ENCODE data around the gene ROBO2. TPM values are rescaled to one million over a fixed set of nuclear protein-coding genes. Genes with fewer than 3 reads are reported as not detected.

The ROBO2 gene
- total RNA-seq, 4 donors from 2014 or later = 0.20 to 0.41 (median 0.32) TPM; not detected in 1

- no peak for TF ChIP-seq POLR2AphosphoS5 (IDR thresholded peaks at IDR 0.05)
- no peak for TF ChIP-seq CTCF (IDR thresholded peaks at IDR 0.05)
- TF ChIP-seq POLR2A (IDR thresholded peaks at IDR 0.05) = no peak
- TF ChIP-seq EP300 (IDR thresholded peaks at IDR 0.05; ENCODE audit: low read depth) = no peak
- 58 to 67% methylated on average over 6 of the region's 6 CpGs for WGBS, 2 donors (ENCODE audit: low coverage in 1 of 2)
- Histone ChIP-seq H3K27me3 (no peaks in the 10 kb centered on the region), H3K27ac (no peak overlapping the region), H3K36me3 (no peaks in the 10 kb centered on the region), H3K4me3 (no peak overlapping the region), H3K9me3 (no peaks in the 10 kb centered on the region), H3K4me1 (no peaks in the 10 kb centered on the region)
- intact Hi-C loops (cut with DNase I; ENCODE audit: low total_unique reads) = no loop called here
- in situ Hi-C loops (cut with MboI; ENCODE audit: low pct_ligation_motif_present in 1 of 4, low pct_unique_long_range_greater_than_20kb in 1 of 4, low sequenced_read_pairs in 3 of 4) = no loop called here
- no peak for DNase-seq
Measured at GRCh38 chr3:77449459-77450350, 409.8 kb downstream of the ROBO2 start.

- intact Hi-C loops (cut with DNase I; ENCODE audit: low total_unique reads) = no loop called here
- H3K9me3 ChIP-seq = no peaks in the 10 kb centered on the region
- H3K27me3 ChIP-seq = no peaks in the 10 kb centered on the region
- in situ Hi-C loops (cut with MboI; ENCODE audit: low pct_ligation_motif_present in 1 of 4, low pct_unique_long_range_greater_than_20kb in 1 of 4, low sequenced_read_pairs in 3 of 4) = no loop called here
- WGBS, 2 donors (ENCODE audit: low coverage in 1 of 2) = 0 to 30% methylated on average over 1 of the region's 1 CpG
- H3K27ac ChIP-seq = no peak overlapping the region
- TF ChIP-seq CTCF (IDR thresholded peaks at IDR 0.05) (no peak), POLR2A (IDR thresholded peaks at IDR 0.05) (no peak), POLR2AphosphoS5 (IDR thresholded peaks at IDR 0.05) (no peak), EP300 (IDR thresholded peaks at IDR 0.05; ENCODE audit: low read depth) (no peak)
- H3K36me3 ChIP-seq = no peaks in the 10 kb centered on the region
- no peak for DNase-seq
- no peak overlapping the region for H3K4me3 ChIP-seq
- no peaks in the 10 kb centered on the region for H3K4me1 ChIP-seq
Measured at GRCh38 chr3:77456431-77456830, 416.5 kb downstream of the ROBO2 start.

- H3K4me1 ChIP-seq = no peaks in the 10 kb centered on the region
- no peaks in the 10 kb centered on the region for H3K27me3 ChIP-seq
- TF ChIP-seq POLR2A (IDR thresholded peaks at IDR 0.05) = no peak
- TF ChIP-seq EP300 (IDR thresholded peaks at IDR 0.05; ENCODE audit: low read depth) = no peak
- TF ChIP-seq POLR2AphosphoS5 (IDR thresholded peaks at IDR 0.05) = no peak
- TF ChIP-seq CTCF (IDR thresholded peaks at IDR 0.05) = no peak
- intact Hi-C loops (cut with DNase I; ENCODE audit: low total_unique reads) (no loop called here), in situ Hi-C loops (cut with MboI; ENCODE audit: low pct_ligation_motif_present in 1 of 4, low pct_unique_long_range_greater_than_20kb in 1 of 4, low sequenced_read_pairs in 3 of 4) (no loop called here)
- H3K27ac ChIP-seq = no peak overlapping the region
- H3K36me3 ChIP-seq = no peaks in the 10 kb centered on the region
- DNase-seq = no peak
- 59 to 80% methylated on average over 1 of the region's 1 CpG for WGBS, 2 donors (ENCODE audit: low coverage in 1 of 2)
- H3K9me3 ChIP-seq = no peaks in the 10 kb centered on the region
- no peak overlapping the region for H3K4me3 ChIP-seq
Measured at GRCh38 chr3:77456906-77457305, 417.0 kb downstream of the ROBO2 start.

GRCh38 chr3:77459926-77460325 is 420.0 kb downstream of the ROBO2 start:
- Histone ChIP-seq H3K36me3 (no peaks in the 10 kb centered on the region), H3K4me3 (no peak overlapping the region), H3K27me3 (no peaks in the 10 kb centered on the region), H3K4me1 (no peaks in the 10 kb centered on the region), H3K27ac (no peak overlapping the region), H3K9me3 (no peaks in the 10 kb centered on the region)
- whole genome bisulfite sequencing, 2 donors (ENCODE audit: low coverage in 1 of 2) = 92 to 95% methylated on average over 6 to 7 of the region's 7 CpGs
- in situ Hi-C loops (cut with MboI; ENCODE audit: low pct_ligation_motif_present in 1 of 4, low pct_unique_long_range_greater_than_20kb in 1 of 4, low sequenced_read_pairs in 3 of 4) (no loop called here), intact Hi-C loops (cut with DNase I; ENCODE audit: low total_unique reads) (no loop called here)
- DNase-seq = no peak
- no peak for TF ChIP-seq EP300 (IDR thresholded peaks at IDR 0.05; ENCODE audit: low read depth)
- no peak for TF ChIP-seq POLR2AphosphoS5 (IDR thresholded peaks at IDR 0.05)
- no peak for TF ChIP-seq CTCF (IDR thresholded peaks at IDR 0.05)
